ENCODE data around the gene PLEKHN1.
"Not testable (repeated sequence)": the region's sequence is repeated elsewhere in the genome, so short reads cannot be mapped to it uniquely, and the experiment has no call there.

GRCh38 chr1:1018321-1018685 is 52.0 kb downstream of the PLEKHN1 start:
- TF ChIP-seq POLR2A, CTCF (IDR thresholded peaks at IDR 0.05): not testable (repeated sequence)
